A673 (cell line): Measurements from ENCODE around the gene RPS19. TPM values are rescaled to one million over a fixed set of nuclear protein-coding genes. Genes with fewer than 3 reads are reported as not detected.

Source experiments
- BruUV-seq: library from RNA; stranded (reverse); fragments of 400-500 nt; replicated peaks from 2 replicates; lab custom pipeline; 2021; lab: Mats Ljungman, UMichigan
- CTCF ChIA-PET: fragments of 300-600 bp; sonication (Branson Sonifier 250); formaldehyde crosslinking; loops from one replicate; lab custom pipeline; 2022; ENCODE audit warnings: antibody characterized with exemption; lab: Charles Lee
- POLR2A ChIA-PET: fragments of 300-600 bp; sonication (Branson Sonifier 250); formaldehyde crosslinking; loops from one replicate; lab custom pipeline; 2022; ENCODE audit warnings: antibody characterized with exemption; ENCODE audit not compliant: low non-redundant PET; lab: Charles Lee
- DNase-seq: peaks from one replicate; pipeline ENCODE4 v3.0.0-alpha.2; 2015; ENCODE audit warnings: low spot score
- H3K27ac ChIP-seq: fragments of 200-600 bp; sonication (generic); 2 replicates; pipeline ENCODE4 v1.5.1; 2016; ENCODE audit warnings: mixed run types, low read depth, mild to moderate bottlenecking, mixed read lengths, antibody characterized with exemption, low read length; ENCODE audit not compliant: poor library complexity, severe bottlenecking
- H3K27me3 ChIP-seq: fragments of 200-600 bp; sonication (generic); replicated peaks from 2 replicates; pipeline ENCODE4 v1.6.1; 2017; ENCODE audit warnings: mixed run types, low read depth, mild to moderate bottlenecking, mixed read lengths, antibody characterized with exemption, low read length; ENCODE audit not compliant: insufficient read depth, poor library complexity
- H3K36me3 ChIP-seq: fragments of 200-600 bp; sonication (generic); 2 replicates; pipeline ENCODE4 v1.6.1; 2016; ENCODE audit warnings: mixed run types, mild to moderate bottlenecking, mixed read lengths, antibody characterized with exemption, low read length; ENCODE audit not compliant: insufficient read depth, poor library complexity, severe bottlenecking
- H3K4me1 ChIP-seq: fragments of 200-600 bp; sonication (generic); 2 replicates; pipeline ENCODE4 v1.6.1; 2017; ENCODE audit warnings: mixed run types, mild to moderate bottlenecking, mixed read lengths, antibody characterized with exemption, low read length; ENCODE audit not compliant: insufficient read depth, poor library complexity, severe bottlenecking
- H3K4me3 ChIP-seq: fragments of 200-600 bp; sonication (generic); 2 replicates; pipeline ENCODE4 v1.5.1; 2016; ENCODE audit warnings: low read depth, mixed run types, mild to moderate bottlenecking, mixed read lengths, low read length; ENCODE audit not compliant: poor library complexity, severe bottlenecking
- H3K9me3 ChIP-seq: fragments of 200-600 bp; sonication (generic); 2 replicates; pipeline ENCODE4 v1.6.1; 2016; ENCODE audit warnings: mixed run types, low read depth, mild to moderate bottlenecking, mixed read lengths, antibody characterized with exemption, low read length; ENCODE audit not compliant: poor library complexity, severe bottlenecking
- EZH2 ChIP-seq: fragments of 200-600 bp; sonication (generic); IDR thresholded peaks from 2 replicates; pipeline ENCODE4 v1.6.1; 2017; ENCODE audit warnings: borderline replicate concordance, low read depth, mild to moderate bottlenecking, mixed read lengths, antibody characterized with exemption, low read length; ENCODE audit not compliant: poor library complexity, severe bottlenecking
- intact Hi-C: fragments of 100-400 bp; cut with micrococcal nuclease; formaldehyde crosslinking; loops from one replicate; pipeline ENCODE4 v1.10.0; 2022; ENCODE audit not compliant: unreplicated experiment
- total RNA-seq: library from RNA; stranded (reverse); gene quantifications from 2 replicates; pipeline ENCODE4 v1.2.3, GENCODE V29; 2021
- TF ChIP-seq, protein P1 (sequence below): fragments of 300-800, 200-600 bp; sonication (generic); conservative IDR thresholded peaks from 2 replicates; pipeline ENCODE4 v1.5.1; 2017; ENCODE audit warnings: low read depth, mild to moderate bottlenecking, antibody characterized with exemption, low read length, moderate library complexity, mixed read lengths

RPS19 gene
- total RNA-seq, 1 experiment from 2014 or later: 2,559 TPM

DNA sequence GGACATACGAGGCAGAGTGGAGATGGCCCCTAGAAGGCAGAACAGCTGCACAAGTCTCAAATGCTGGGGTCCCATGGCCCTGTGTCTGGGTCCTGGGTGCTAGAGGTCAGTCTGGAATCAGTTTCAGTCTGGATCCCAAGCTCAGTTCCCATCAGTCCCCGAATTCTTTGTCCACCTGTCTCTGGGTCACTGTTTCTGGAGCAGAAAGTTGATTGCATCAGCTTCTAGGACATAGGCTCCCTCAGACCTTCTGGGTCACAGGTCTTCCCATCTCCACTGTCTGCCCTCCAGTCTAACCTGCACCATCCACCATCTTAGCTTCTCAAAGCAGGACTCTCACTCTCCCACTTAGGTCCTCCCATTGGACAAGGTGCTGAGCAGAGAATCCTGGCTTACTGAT lies 20.8 kb upstream of the RPS19 start:
- no peak for TF ChIP-seq EZH2
- TF ChIP-seq, protein P1, sequence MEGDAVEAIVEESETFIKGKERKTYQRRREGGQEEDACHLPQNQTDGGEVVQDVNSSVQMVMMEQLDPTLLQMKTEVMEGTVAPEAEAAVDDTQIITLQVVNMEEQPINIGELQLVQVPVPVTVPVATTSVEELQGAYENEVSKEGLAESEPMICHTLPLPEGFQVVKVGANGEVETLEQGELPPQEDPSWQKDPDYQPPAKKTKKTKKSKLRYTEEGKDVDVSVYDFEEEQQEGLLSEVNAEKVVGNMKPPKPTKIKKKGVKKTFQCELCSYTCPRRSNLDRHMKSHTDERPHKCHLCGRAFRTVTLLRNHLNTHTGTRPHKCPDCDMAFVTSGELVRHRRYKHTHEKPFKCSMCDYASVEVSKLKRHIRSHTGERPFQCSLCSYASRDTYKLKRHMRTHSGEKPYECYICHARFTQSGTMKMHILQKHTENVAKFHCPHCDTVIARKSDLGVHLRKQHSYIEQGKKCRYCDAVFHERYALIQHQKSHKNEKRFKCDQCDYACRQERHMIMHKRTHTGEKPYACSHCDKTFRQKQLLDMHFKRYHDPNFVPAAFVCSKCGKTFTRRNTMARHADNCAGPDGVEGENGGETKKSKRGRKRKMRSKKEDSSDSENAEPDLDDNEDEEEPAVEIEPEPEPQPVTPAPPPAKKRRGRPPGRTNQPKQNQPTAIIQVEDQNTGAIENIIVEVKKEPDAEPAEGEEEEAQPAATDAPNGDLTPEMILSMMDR: no peak
- intact Hi-C loops: no loop called here
- POLR2A ChIA-PET: no interaction called here
- Histone ChIP-seq H3K36me3 (no peaks in the 10 kb centered on the region), H3K27ac (no peak overlapping the region), H3K4me3 (no peak overlapping the region), H3K27me3 (no peaks in the 10 kb centered on the region), H3K9me3 (no peaks in the 10 kb centered on the region), H3K4me1 (no peaks in the 10 kb centered on the region)
- CTCF ChIA-PET: interaction anchor here (0.7 kb wide), 1 partner anchor 552 kb away, joined by 5 read pairs; no protein-coding TSS in a partner anchor
- no TSS peak for BruUV-seq
- DNase-seq: no peak

DNA sequence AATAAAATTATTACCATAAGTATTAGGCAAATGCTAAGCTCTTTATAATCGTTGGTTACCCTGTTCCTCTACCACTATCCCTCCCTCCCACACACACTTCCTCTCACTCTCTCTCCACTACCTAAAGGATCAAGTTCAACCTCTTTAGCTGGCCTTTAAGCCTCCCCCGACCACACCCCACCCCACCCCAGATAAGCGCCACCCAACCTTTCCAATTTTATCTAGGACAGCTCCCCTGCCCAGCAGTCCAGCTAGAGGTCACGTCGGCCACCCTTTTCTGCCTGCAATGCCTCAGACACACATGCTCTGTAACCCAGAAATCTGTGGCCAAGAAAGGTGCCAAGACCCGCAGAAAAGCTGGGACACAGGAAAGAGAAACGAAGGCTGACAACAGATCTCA lies 16.7 kb upstream of the RPS19 start:
- H3K36me3 ChIP-seq: no peaks in the 10 kb centered on the region
- no peak for DNase-seq
- no peak overlapping the region for H3K27ac ChIP-seq
- H3K4me1 ChIP-seq: no peaks in the 10 kb centered on the region
- ChIA-PET POLR2A (no interaction called here), CTCF (no interaction called here)
- no peaks in the 10 kb centered on the region for H3K27me3 ChIP-seq
- no TSS peak for BruUV-seq
- intact Hi-C loops: no loop called here
- TF ChIP-seq EZH2: no peak
- TF ChIP-seq, protein P1: no peak
- no peak overlapping the region for H3K4me3 ChIP-seq
- H3K9me3 ChIP-seq: no peaks in the 10 kb centered on the region

DNA sequence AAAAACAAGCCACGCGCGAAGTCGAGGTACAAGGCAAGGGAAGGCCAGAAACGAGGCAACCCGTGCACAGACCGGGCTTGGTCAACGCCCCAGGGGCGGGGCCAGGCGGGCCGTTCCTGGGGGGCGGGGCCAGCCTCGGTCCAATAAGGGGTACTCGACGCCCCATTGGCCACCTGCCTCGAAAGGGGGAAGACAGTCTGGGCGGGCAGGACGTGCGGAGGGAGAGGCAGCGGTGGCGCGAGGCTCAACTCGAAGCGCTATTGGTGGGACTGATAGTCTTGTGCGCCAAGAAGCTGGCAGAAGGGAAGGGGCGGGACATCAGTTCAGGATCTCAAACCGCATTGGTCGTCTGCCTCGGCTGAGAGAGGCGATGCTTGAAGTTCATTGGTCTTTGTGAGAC lies 15.5 kb upstream of the RPS19 start, which contains the start of gene LYPD4:
LYPD4 (minus strand) TSS at position 83 of the 400 bp plus-strand sequence. CDS start 5,398 bp downstream, outside the sequence.
- POLR2A ChIA-PET: no interaction called here
- no peak within 1 kb of the TSS for H3K27ac ChIP-seq
- BruUV-seq: no TSS peak
- TF ChIP-seq, protein P1: no peak
- TF ChIP-seq EZH2: no peak
- H3K27me3 ChIP-seq: no peaks in the 10 kb centered on the region
- no peaks in the 10 kb centered on the region for H3K36me3 ChIP-seq
- no peaks in the 10 kb centered on the region for H3K9me3 ChIP-seq
- intact Hi-C loops: no loop called here
- no peak within 1 kb of the TSS for H3K4me3 ChIP-seq
- CTCF ChIA-PET: interaction anchor here (0.8 kb wide), 1 partner anchor 112 kb away, joined by 3 read pairs; no protein-coding TSS in a partner anchor
- DNase-seq: no peak
- no peaks in the 10 kb centered on the region for H3K4me1 ChIP-seq
